ENCODE measurements around the gene COG4.
A peak's percentile ranks its signal among the peaks of the same experiment; 100 is the strongest.

Gene COG4

DNA sequence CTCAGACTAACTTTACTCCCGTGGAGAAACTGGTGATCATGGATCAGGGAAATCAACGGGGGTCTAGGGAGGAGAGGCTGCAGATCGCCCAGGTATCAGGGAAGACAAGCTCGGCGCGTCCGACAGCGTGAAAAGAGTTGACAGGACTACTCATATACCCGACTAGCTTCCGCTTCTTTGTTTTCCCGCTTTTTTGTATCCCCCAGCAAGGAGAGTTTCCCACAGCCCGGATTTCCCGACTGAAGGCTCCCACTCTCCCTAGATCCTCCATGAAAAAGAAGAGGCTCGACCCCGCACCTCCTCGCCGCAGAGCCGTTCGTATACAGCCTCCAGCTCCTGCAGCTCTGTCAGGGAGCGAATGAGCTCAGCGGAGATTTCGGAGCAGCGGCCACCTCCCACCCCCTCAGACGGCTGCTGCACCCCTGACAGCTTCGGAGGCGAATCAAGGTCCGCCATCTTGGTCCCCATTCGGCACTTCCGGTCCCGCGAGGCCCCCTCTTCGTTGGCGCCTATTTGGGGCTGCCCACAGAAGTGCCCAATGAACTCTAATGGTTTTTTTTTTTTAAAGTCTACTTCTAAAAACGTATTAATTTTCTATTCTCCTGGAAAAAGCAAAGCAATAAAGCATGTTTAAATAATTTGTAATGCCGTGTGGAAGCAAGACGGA is at the start of gene COG4:
Gene COG4 (minus strand): TSS at position 479 of the 667 bp plus-strand sequence. CDS start 11 bp downstream, at position 468.
- peak within 1 kb of the TSS; percentile 84 for H3K4me3 ChIP-seq
- DNase-seq (ENCODE audit: low spot score) = peak; percentile 85
- H3K27ac ChIP-seq = peak within 1 kb of the TSS; percentile 89
- TF ChIP-seq, protein P1, sequence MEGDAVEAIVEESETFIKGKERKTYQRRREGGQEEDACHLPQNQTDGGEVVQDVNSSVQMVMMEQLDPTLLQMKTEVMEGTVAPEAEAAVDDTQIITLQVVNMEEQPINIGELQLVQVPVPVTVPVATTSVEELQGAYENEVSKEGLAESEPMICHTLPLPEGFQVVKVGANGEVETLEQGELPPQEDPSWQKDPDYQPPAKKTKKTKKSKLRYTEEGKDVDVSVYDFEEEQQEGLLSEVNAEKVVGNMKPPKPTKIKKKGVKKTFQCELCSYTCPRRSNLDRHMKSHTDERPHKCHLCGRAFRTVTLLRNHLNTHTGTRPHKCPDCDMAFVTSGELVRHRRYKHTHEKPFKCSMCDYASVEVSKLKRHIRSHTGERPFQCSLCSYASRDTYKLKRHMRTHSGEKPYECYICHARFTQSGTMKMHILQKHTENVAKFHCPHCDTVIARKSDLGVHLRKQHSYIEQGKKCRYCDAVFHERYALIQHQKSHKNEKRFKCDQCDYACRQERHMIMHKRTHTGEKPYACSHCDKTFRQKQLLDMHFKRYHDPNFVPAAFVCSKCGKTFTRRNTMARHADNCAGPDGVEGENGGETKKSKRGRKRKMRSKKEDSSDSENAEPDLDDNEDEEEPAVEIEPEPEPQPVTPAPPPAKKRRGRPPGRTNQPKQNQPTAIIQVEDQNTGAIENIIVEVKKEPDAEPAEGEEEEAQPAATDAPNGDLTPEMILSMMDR (IDR thresholded peaks at IDR 0.05) = no peak

DNA sequence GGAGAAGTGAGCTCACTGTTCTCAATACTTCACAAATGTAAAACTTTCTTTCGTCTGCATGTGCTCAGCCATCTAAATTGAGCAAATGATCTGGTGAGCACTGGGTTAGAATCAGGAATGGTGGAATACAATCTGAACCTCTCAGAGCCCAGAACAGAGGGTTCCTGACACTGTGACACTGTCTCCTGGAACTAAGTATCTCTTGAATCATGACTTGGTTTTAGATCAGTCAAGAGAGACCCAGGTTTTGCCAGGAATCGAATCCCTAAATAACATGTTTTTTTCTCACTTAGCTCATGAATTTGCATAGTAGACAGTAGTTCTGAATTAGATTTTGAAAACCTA is 49.5 kb upstream of the COG4 start:
- peak overlapping the region; percentile 67 to 73 for H3K27ac ChIP-seq
- no peak overlapping the region for H3K4me3 ChIP-seq
- DNase-seq (ENCODE audit: low spot score) = no peak
- TF ChIP-seq, protein P1 (IDR thresholded peaks at IDR 0.05) = no peak

DNA sequence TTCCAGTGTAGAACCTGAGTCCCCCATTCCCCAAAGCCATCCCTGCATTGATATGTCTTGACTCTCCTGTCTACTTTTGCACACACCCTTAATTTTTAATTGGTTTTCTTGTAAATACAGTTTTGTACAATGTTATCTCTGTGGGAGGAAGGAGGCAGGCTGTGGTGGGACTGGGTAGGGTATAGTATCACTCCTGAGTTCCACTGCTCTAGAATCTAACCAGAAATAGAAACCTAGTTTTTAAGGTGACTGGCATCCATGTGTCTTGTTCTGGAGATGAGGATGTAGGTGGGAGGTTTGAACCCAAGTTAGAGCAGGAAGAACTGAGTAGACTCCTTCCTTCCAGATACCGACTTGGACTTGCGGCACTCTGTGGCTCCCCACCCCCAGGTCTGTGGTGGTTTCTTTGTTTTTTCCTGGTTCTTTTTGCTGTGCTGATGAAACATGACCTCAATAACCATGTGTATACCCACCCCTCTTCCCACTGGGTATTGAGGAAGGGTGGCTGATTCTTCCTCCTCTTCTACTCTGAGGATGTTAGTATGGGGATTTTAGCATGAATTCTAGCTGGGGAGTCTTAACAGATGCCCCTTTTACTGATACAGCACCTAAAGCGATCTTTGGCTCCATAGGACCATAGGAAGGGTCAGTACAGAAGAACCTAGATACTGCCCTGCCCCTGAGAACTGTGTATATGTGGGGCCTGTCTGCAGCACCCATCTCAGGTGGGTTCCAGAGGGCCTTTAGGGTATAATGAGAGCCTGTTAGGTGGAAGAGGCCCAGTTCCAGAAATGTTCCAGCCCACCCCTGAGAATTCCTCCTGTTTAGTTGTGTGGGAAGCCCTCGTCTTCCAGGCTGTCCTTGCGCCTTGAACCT is 48.9 kb upstream of the COG4 start:
- TF ChIP-seq, protein P1 (IDR thresholded peaks at IDR 0.05) = no peak
- DNase-seq (ENCODE audit: low spot score) = no peak
- H3K4me3 ChIP-seq = no peak overlapping the region
- peak overlapping the region; percentile 67 to 73 for H3K27ac ChIP-seq

DNA sequence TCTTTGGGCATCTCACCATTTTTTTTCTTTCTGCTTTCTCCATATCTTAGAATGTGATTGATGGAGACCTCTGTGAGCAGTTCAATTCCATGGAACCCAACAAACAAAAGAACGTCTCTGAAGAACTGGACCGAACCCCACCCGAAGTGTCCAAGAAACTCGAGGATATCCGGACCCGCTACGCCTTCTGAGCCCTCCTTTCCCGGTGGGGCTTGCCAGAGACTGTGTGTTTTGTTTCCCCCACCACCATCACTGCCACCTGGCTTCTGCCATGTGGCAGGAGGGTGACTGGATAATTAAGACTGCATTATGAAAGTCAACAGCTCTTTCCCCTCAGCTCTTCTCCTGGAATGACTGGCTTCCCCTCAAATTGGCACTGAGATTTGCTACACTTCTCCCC is 48.3 kb upstream of the COG4 start:
- DNase-seq (ENCODE audit: low spot score) = no peak
- TF ChIP-seq, protein P1 (IDR thresholded peaks at IDR 0.05) = no peak
- no peak overlapping the region for H3K27ac ChIP-seq
- H3K4me3 ChIP-seq = no peak overlapping the region

DNA sequence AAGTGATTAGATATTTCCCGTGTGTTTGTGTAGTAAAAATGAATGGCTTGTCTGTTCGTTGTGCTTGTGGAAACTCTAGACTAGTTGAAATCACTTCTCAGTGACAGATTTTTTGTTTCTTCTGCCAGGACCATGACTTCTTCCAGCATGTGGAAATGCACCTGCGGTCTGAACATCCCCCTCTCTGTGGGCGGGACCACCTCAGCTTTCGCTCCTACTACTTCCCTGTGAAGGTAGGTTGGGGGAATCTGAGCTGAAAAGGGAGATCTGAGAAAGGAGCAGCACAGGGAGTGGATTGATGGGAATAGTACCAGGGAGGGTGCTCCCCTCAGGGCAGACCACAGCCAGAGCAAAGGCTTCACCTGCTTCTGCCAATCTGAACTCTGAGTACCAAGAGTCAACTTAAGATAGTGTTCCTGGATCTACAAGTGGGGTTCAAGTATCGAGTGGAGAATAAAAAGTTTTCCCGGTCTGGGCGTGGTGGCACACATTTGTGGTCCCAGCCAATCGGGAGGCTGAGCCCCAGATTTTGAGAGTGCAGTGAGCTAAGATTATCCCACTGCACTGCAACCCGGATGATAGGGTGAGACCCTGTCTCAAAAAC is 47.7 kb upstream of the COG4 start:
- TF ChIP-seq, protein P1 (IDR thresholded peaks at IDR 0.05) = no peak
- no peak for DNase-seq (ENCODE audit: low spot score)
- H3K4me3 ChIP-seq = no peak overlapping the region

DNA sequence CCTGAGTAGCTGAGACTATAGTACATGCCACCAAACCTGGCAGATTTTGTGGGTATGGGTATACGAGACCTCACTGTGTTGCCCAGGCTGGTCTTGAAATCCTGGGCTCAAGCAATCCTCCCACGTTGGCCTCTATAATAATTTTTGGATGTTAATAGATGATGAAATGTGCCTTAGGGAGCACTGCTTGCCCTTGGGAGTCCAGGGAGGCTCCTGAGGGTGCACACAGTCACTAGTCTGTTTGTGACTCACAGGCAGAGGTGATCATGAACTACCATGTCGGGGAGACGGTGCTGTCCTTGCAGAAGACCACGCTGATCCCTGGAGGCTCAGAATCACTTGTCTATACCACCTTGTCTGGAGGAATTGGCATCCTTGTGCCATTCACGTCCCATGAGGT is 46.4 kb upstream of the COG4 start:
- TF ChIP-seq, protein P1 (IDR thresholded peaks at IDR 0.05) = no peak
- H3K4me3 ChIP-seq = no peak overlapping the region
- DNase-seq (ENCODE audit: low spot score) = no peak
- no peak overlapping the region for H3K27ac ChIP-seq

More for the DNA sequence above, 47.7 kb upstream of the COG4 start:
- H3K27ac ChIP-seq = no peak overlapping the region

All from coronary artery (tissue), 2 donors.